ENCODE results near the gene VWA5B1. TPM values are rescaled to one million over a fixed set of nuclear protein-coding genes. Genes with fewer than 3 reads are reported as not detected.

The VWA5B1 gene
- total and polyA plus RNA-seq, 2 of the 8 experiments (the other 6 are each of a cell fraction or from before 2014, with no cell fraction given), result 0.54 to 2.3 TPM

- H3K18ac ChIP-seq (ENCODE audit: extremely low read depth, low read length), result no peak overlapping the region
- no peak overlapping the region for H4K8ac ChIP-seq (ENCODE audit: extremely low read depth, insufficient read depth, low read length)
- H3K27me3 ChIP-seq (replicated peaks in 1 of 4; ENCODE audit: control insufficient read depth in 3 of 4, extremely low read depth in 1 of 4, insufficient read depth in 3 of 4, low read length in 3 of 4), result peaks cover 13 to 44% (median 35%) of the 10 kb centered on the region in 4 experiments
- no peak overlapping the region for H2AK5ac ChIP-seq (ENCODE audit: low read depth, low read length)
- POLR2A ChIA-PET (ENCODE audit: partially characterized antibody), result interaction anchor here (1.0 to 1.7 kb wide), 2 partner anchors 68 to 114 kb away, joined by 3 to 4 read pairs; no protein-coding TSS in a partner anchor
- no peak overlapping the region for H3K56ac ChIP-seq (replicated peaks; ENCODE audit: insufficient read length, low read depth, low read length)
- H3K9ac ChIP-seq (replicated peaks in 1 of 4; ENCODE audit: extremely low read depth in 1 of 4, low read depth in 3 of 4, low read length in 3 of 4), result no peak overlapping the region
- no peak overlapping the region for H2BK15ac ChIP-seq (ENCODE audit: low read length)
- H2BK12ac ChIP-seq (ENCODE audit: low read depth, low read length), result no peak overlapping the region
- no peak overlapping the region for H4K91ac ChIP-seq (replicated peaks; ENCODE audit: insufficient read length, low read length)
- 75% methylated on average over 8 of the region's 8 CpGs; no CpG with 5 or more reads in 1 of the 2 experiments for WGBS, 2 experiments (ENCODE audit: extremely low coverage in 1 of 2, insufficient coverage in 1 of 2, insufficient read length in 1 of 2, insufficient replicate concordance in 2 of 2, low coverage in 1 of 2, low lambda C conversion rate in 2 of 2, missing lambda C conversion rate in 1 of 2)
- no peak overlapping the region for H2BK20ac ChIP-seq (ENCODE audit: low read length)
- DNase-seq (ENCODE audit: low read depth in 1 of 2, low spot score in 2 of 2) (no peak), FAIRE-seq (no peak)
- H3K27ac ChIP-seq (ENCODE audit: low read depth, low read length), result no peak overlapping the region
- H2BK120ac ChIP-seq (replicated peaks; ENCODE audit: low read depth, low read length), result no peak overlapping the region
- H3K79me2 ChIP-seq (ENCODE audit: control insufficient read depth in 1 of 2, insufficient read depth in 2 of 2, low read length in 2 of 2), result no peaks in the 10 kb centered on the region
- CTCF ChIA-PET (ENCODE audit: partially characterized antibody), result interaction anchor here (0.7 to 2.4 kb wide), 8 partner anchors 9 to 176 kb away, joined by 3 to 13 read pairs (median 6); no protein-coding TSS in a partner anchor
- no peaks in the 10 kb centered on the region for H3K36me3 ChIP-seq (ENCODE audit: control insufficient read depth in 2 of 4, insufficient read depth in 4 of 4, low read length in 3 of 4)
- H3K23ac ChIP-seq (ENCODE audit: insufficient read length), result no peak overlapping the region
- no peak overlapping the region for H3K4ac ChIP-seq (replicated peaks; ENCODE audit: insufficient read length, low read depth, low read length)
- H4K5ac ChIP-seq (ENCODE audit: insufficient read length, low read depth, low read length), result no peak overlapping the region
- H4K20me1 ChIP-seq (replicated peaks in 1 of 2; ENCODE audit: control insufficient read depth in 1 of 2, insufficient read depth in 2 of 2, low read length in 2 of 2), result peaks cover 0 to 2% of the 10 kb centered on the region in 2 experiments
- H2BK5ac ChIP-seq (ENCODE audit: low read depth, low read length), result no peak overlapping the region
- H2AFZ ChIP-seq (ENCODE audit: low read length), result no peak overlapping the region
- H3K9me3 ChIP-seq (ENCODE audit: insufficient read depth in 2 of 2, low read depth in 1 of 2, low read length in 1 of 2), result no peaks in the 10 kb centered on the region
- H3K4me3 ChIP-seq (ENCODE audit: extremely low read depth in 1 of 4, insufficient read depth in 2 of 4, low read depth in 3 of 4, low read length in 4 of 4), result no peak overlapping the region
- H3K14ac ChIP-seq (ENCODE audit: insufficient read length), result no peak overlapping the region
- peaks cover 9% of the 10 kb centered on the region; the same call in 1 of the 2 replicates for H3K23me2 ChIP-seq (ENCODE audit: low read depth, low read length)
- no peaks in the 10 kb centered on the region for H3K79me1 ChIP-seq (ENCODE audit: low read depth, low read length)
- peaks cover 0 to 9% (median 5%) of the 10 kb centered on the region in 4 experiments; a peak in 4 of 7 replicates for H3K4me1 ChIP-seq (replicated peaks in 1 of 4; ENCODE audit: control insufficient read depth in 3 of 4, insufficient read depth in 4 of 4, low read length in 3 of 4)
- no peak overlapping the region for H3K4me2 ChIP-seq (ENCODE audit: insufficient read depth in 1 of 2, low read depth in 2 of 2, low read length in 2 of 2)
- TF ChIP-seq NANOG (IDR thresholded peaks at IDR 0.05; ENCODE audit: insufficient read depth, low read depth, low read length, poor library complexity, severe bottlenecking) (no peak), RNF2 (IDR thresholded peaks at IDR 0.05; ENCODE audit: borderline replicate concordance, low read depth, low read length, missing control alignments, poor library complexity, severe bottlenecking) (no peak), SIN3A (conservative IDR thresholded peaks at IDR 0.05 in 1 of 2, IDR thresholded peaks at IDR 0.05 in 1 of 2; ENCODE audit: low read depth in 1 of 2, low read length in 2 of 2) (no peak), FOSL1 (IDR thresholded peaks at IDR 0.05; ENCODE audit: insufficient read depth, low read depth, low read length) (no peak), EGR1 (IDR thresholded peaks at IDR 0.05; ENCODE audit: borderline replicate concordance, low read depth, low read length) (no peak), CBX8 (IDR thresholded peaks at IDR 0.05; ENCODE audit: borderline replicate concordance, low read depth, low read length) (no peak), MAFK (IDR thresholded peaks at IDR 0.05; ENCODE audit: low read depth, low read length) (no peak), CTBP2 (IDR thresholded peaks at IDR 0.05; ENCODE audit: borderline replicate concordance, insufficient read depth, insufficient read length, low read length) (no peak), SP1 (IDR thresholded peaks at IDR 0.05; ENCODE audit: low read depth, low read length) (no peak), PHF8 (conservative IDR thresholded peaks at IDR 0.05; ENCODE audit: low read depth, low read length) (no peak), GABPA (IDR thresholded peaks at IDR 0.05; ENCODE audit: borderline replicate concordance, insufficient read depth, low read length) (no peak), KDM5A (IDR thresholded peaks at IDR 0.05; ENCODE audit: low read length) (no peak)
Observed at GRCh38 chr1:20370698-20371097, 80.0 kb downstream of the VWA5B1 start.

Measured in H1 (cell line).